ENCODE results near the gene C1QL2.

Gene C1QL2

GRCh38 chr2:119158563-119159347, at the start of gene C1QL2:
Gene C1QL2, minus strand, starts transcription at chr2:119158751. Its CDS starts 482 bp downstream, at chr2:119158269.
- no peak for DNase-seq

DNA sequence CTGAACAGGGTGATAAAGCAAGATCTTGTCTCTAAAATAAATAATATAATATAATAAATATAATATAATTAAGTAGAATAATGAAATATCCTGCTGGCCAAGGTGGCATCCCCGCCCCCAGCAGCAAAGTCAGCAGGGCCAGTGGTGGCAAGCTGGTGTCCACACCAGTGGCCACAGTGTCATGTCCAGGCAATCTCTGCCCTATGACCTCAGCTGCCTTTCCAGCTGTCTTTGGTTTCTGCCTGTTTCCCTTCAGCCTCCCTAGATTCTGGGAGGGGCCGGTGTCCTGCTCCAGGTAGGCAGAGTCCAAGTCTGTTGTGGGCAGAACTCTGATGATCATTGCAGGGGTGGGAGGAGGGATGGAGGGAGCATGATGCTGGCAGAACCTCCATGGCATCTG, 48.9 kb upstream of the C1QL2 start:
- DNase-seq: no peak

DNA sequence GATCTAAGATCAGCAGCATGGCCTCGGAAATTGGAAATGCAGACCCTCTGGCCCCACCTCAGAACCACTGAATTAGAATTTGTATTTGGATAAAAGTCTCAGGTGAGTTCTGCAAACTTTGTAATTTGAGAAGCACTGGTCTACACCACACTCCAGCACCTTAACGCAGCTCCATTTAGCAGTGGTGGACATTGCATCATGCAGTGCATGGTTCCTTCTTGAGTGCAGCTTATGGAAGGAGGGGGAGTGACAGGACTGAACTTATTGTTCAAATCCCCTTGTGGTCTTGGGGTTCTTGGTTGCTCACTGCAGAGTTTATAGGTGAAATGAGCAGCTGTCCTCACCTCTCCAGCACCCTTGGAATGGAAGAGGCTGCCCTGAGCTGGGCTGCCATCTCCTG, 47.6 kb upstream of the C1QL2 start:
- no peak for DNase-seq

DNA sequence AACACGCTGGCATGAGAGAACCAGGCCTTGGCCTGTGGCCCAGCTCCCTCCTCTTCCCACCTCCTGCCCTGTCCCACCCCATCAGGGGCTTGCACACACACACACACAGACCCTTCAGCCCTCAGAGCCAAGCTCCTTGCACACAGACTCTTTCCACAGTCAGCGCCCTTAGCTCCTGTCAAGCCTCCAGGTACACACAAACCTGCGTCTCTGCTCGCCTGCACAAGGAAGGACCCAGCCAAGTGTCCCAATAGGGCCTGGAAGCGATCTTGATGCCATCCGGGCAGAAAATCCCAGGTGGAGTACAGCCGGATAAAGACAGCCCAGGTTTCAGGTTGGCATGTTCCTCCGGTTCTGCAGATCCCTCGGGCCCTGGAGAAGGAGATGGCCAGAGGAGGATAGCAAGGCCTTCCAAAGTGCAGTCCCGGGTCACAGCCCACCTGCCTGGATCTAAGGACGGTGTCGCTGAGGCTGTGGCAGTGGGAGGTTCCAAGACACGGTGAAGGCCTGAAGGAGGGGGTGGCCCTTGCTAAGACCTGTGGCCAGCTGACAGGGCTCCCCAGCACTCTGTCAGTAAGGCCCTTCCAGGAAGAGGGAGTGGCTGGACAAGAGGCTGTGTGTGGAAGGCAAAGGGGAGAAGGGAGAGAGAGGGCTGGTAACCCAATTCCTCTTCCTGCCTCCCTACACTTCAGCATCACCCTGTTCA, 46.6 kb upstream of the C1QL2 start:
- DNase-seq: no peak

GRCh38 chr2:119204525-119204924, 46.0 kb upstream of the C1QL2 start:
- DNase-seq: no peak

- DNase-seq: no peak
Measured at GRCh38 chr2:119202610-119203310, 44.2 kb upstream of the C1QL2 start.

GRCh38 chr2:119201815-119202214, 43.3 kb upstream of the C1QL2 start:
- no peak for DNase-seq

DNA sequence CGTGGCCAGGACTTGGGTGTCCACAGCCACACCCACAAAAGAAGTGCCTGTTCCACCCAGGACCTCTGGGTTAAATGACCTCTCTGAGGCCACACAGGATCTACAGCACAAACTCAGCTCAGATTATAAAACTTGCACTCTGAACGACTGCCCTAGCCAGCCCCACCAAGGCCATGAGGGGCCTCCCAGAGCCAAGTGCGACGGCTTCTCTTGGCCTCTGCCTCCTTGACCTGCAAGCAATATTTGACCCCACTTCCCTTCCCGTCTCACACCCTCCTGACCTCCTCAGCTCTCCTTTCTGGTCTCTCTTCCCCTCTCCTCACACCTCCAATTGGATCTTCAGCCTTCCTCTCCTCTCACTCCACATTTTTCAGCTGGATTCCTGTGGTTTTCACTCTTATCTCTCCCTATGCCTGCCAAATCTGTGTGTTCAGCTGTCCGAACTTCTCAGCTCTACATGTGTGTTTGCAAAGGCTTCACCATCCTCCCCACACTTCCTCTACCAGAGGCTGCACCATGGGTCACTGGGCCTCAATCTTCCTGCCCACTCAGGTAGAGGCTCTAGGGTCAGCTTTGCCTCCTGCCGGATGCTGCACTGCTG, 39.8 kb upstream of the C1QL2 start:
- DNase-seq: no peak

DNA sequence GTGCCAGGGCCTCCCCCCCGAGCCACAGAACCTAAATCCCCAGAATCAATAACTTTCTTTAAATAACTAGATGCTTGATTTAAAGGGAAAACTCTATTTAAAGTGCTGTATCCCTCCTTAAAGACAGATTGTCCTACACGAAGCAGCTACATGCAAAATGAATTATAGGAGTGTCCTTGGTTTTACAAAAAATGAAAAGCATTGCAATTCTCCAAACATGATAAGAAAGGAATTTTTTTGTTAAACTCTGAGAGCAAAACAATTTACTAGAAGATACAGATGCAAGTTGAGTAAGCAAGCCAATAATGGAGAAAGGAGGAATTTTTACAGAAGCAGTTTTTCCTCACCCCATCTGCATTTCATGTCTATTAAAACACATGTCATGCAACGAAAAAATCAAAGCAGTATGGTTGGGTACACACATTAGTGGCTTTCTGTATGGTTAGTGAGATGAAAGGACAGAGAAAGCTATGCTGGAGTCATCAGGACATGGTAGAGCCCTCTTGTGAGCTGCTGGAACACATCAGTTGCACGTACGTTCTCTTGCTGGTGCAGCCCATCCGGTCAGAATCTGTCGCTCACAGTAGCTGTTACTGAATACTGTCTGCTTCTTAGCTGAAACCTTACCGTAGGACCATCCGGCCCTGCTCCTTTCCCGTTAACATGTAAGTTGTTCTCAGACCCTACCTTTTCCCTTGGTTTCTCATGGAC, 39.1 kb upstream of the C1QL2 start:
- no peak for DNase-seq

DNA sequence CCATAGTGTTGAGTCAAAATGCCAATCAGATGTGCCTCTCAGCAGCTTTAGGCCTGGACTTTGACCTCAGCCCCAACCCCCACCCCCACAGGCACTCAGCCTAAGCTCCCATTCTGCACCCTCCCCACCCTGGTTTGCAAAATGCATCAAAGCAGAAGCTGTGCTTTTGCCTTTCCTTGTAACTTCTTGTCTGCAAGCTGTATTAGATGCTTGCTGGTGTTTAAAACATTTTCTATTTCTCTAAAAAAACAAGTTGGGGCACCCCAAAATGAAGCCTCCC, 38.5 kb upstream of the C1QL2 start:
- DNase-seq: no peak

DNA sequence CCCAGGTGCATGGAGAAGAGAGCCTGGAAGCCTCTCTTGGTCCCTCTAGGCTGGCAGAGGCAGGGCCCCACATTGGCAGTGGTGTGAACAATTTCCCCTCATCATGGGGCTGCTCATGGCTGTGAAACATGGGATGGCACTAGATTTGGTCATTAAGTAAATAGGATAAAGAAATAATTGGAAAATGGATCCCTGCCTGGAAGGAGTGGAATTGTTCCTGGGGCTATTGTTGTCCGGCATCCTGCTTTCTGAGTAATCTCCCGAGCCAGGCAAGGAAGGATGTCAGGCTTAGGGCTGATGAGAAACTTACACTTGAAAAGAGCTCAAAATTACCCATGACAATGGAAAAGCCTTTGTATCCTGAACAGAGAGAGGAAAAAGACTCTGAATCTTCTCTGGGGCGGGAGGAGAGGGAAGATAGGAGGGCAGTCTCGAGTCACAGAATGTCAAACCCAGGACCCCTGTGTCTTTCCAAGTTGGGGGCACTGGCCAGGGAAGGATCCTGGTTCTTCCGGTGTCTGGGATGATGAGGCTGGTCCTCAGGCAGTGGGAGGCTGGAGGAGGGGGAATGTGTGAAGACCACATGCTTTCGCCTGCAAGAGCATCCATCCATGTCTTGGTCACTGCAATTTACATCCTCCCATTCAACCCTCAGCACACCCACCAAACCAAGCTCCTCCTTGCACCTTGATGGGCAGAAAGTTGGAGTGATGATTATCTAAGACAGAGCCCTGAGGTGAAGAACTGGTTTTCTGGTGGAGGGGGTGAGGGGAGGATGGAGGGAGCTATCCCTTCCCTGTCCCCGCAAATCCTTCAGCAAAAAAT, 38.0 kb upstream of the C1QL2 start:
- no peak for DNase-seq

- DNase-seq: no peak
Measured at GRCh38 chr2:119195887-119196286, 37.3 kb upstream of the C1QL2 start.

DNA sequence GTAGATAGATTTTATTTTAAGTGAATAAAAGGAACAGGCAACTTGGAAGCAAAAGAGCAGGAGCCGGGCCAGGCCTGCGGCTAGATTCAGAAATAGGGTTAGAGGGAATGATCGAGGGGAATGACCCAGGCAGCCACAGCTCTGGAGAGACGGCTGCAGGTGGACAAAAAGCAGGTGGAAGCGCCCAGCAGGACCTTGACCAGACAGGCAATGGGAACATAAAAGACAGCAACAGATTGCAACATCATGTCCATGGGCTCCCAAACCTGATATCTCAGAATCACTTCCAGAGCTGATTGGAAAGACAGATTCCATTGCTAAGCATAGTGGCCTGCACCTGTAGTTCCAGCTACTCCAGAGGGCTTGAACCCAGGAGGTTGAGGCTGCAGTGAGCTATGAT, 36.5 kb upstream of the C1QL2 start:
- DNase-seq: no peak

DNA sequence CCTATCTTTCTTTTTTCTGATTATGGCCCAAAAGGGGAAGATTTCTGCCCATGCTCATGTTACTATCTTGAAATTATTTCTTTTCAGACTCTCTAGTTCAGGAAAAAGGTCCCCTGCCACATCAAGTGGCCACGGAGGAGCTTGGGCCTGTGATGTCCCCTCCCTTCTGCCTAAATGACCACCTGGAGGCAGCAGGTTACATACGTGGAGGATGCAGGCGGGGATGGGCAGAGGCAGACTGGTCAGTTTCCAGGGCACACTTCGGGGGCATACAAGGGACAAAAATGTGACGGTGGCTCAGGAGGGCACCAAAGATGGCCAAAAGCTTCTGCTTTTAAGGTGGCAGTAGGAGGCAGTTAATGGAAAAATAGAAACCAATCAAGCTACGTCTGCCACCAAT, 34.3 kb upstream of the C1QL2 start:
- no peak for DNase-seq

GRCh38 chr2:119190321-119191111, 32.0 kb upstream of the C1QL2 start:
- DNase-seq: no peak

DNA sequence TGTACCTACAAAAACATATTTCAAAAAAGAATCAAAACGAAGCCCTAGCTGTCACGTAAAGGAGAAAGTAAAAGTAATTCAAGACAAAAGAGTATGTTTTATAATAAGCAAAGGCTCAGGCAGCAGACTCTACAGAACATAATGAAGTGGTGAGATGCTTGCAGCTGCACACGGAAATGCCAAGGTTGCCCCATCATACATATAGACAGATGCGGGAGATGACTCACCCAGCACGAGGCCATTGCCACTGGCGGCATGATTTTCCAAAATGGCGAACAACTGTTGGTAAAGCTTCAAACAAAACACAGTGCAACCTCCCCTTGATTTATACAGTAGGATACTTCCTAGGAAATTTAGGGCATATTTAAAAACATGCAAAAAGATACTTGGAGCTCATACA, 26.0 kb upstream of the C1QL2 start:
- no peak for DNase-seq

GRCh38 chr2:119181791-119182445, 23.4 kb upstream of the C1QL2 start:
- no peak for DNase-seq

DNA sequence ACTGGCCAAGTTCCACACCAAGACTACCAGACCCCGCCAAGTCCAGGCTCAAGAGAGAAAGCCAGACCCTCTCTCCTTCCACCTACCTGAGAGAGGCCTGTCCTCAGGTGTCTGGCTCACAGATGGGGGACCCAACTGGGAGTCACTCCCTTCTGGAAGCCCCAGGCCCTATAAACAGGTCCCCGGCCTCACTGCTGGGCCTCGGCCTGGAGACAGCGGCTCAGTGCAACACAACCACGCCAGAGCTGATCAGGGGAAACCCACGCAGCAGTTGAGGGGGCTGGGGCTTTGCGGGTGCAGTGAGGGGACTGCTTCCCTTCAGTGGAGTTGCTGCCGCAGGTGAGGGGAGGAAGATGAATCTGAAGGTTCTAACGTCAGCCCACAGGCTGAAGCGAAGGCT, 22.8 kb upstream of the C1QL2 start:
- DNase-seq: no peak

DNA sequence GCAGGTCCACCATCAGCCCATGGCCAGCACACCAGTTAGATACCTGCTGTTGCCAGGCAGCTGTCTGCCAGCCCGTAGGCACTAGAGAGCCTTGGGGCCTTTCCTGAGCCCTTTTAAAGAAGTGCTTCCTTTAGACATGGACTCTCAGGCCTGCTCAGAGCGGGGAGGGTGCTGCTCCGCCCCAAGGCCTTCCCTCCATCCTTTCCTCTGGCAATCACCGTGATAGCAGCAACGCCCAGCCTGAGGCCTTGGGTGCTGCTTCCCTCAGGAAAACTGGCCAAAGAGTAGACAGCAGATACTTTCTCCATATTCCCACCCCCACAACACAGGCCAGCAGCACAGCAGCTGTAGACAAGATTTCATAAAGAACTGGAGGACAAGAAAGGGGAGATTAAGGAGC, 22.3 kb upstream of the C1QL2 start:
- no peak for DNase-seq

DNA sequence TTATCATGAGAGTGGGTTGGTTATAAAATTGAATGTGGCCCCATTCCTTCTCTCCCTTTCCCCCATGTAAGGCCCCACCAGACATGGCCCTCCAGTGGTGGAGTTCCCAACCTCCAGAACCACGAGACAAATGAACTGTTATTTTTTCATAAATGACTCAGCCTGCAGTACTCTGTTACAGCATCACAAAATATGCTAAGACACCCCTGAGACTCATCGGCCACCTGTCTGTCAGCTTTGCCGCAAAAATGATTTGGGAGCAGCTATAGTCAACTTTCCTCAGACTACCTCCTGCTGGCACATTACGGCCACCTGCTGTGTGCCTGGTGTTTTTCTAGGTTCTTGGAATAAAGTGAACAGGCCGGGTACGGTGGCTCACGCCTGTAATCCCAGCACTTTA, 21.4 kb upstream of the C1QL2 start:
- DNase-seq: no peak

GRCh38 chr2:119179202-119179601, 20.7 kb upstream of the C1QL2 start:
- DNase-seq: no peak
